GM12875 (cell line): Measurements from ENCODE around the gene EEF1A2.

ENCODE experiments used
- H3K4me3 ChIP-seq: one replicate; pipeline ENCODE4 v1.5.1; 2011; ENCODE audit warnings: low read depth, low read length, control low read depth
- TF ChIP-seq, protein P1 (sequence below): IDR thresholded peaks from 2 replicates; pipeline ENCODE4 v1.5.1; 2011; ENCODE audit warnings: low read depth, mild to moderate bottlenecking, control low read depth, inconsistent platforms, low read length, moderate library complexity, borderline replicate concordance; ENCODE audit not compliant: insufficient read depth

Gene EEF1A2

DNA sequence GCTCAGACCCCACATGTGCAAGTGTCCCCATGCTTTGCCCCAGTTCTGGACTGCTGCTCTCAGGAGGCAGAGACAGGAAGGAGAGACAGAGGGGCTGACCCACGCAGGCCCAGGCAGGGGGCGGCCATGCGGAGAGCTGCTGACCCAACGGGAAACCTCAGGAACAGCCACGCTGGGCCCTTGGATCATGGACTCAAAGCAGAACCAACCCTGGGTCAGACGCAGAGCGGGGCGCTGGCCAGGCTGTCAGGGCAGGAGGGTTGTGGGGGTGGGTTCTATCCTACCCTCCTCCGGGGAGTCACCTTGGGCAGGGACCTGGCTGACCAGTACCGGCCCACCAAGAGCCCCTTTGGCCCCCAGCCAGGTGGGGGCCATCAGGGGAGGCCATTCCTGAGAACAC is 28.5 kb downstream of the EEF1A2 start:
- TF ChIP-seq, protein P1, sequence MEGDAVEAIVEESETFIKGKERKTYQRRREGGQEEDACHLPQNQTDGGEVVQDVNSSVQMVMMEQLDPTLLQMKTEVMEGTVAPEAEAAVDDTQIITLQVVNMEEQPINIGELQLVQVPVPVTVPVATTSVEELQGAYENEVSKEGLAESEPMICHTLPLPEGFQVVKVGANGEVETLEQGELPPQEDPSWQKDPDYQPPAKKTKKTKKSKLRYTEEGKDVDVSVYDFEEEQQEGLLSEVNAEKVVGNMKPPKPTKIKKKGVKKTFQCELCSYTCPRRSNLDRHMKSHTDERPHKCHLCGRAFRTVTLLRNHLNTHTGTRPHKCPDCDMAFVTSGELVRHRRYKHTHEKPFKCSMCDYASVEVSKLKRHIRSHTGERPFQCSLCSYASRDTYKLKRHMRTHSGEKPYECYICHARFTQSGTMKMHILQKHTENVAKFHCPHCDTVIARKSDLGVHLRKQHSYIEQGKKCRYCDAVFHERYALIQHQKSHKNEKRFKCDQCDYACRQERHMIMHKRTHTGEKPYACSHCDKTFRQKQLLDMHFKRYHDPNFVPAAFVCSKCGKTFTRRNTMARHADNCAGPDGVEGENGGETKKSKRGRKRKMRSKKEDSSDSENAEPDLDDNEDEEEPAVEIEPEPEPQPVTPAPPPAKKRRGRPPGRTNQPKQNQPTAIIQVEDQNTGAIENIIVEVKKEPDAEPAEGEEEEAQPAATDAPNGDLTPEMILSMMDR = no peak
- H3K4me3 ChIP-seq = no peak overlapping the region

DNA sequence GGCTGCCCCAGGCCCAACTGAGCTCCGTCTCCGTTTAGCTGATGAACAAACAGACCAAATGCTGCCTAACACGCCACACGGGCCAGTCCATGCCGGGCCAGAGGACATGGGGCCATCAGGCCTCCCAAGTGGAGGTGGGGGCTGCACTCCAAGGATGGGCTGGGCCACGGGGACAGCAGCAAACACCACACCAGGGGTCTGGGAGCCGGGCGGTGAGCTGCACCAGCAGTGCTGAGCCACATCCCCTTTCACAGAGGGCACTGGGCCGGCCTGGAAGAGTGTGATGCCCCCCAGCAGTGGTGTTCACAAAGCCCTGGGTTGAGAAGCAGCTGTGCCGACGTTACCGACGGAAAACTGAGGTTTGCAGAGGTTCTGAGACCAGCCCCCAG is 29.2 kb downstream of the EEF1A2 start:
- H3K4me3 ChIP-seq = no peak overlapping the region
- TF ChIP-seq, protein P1 = no peak

DNA sequence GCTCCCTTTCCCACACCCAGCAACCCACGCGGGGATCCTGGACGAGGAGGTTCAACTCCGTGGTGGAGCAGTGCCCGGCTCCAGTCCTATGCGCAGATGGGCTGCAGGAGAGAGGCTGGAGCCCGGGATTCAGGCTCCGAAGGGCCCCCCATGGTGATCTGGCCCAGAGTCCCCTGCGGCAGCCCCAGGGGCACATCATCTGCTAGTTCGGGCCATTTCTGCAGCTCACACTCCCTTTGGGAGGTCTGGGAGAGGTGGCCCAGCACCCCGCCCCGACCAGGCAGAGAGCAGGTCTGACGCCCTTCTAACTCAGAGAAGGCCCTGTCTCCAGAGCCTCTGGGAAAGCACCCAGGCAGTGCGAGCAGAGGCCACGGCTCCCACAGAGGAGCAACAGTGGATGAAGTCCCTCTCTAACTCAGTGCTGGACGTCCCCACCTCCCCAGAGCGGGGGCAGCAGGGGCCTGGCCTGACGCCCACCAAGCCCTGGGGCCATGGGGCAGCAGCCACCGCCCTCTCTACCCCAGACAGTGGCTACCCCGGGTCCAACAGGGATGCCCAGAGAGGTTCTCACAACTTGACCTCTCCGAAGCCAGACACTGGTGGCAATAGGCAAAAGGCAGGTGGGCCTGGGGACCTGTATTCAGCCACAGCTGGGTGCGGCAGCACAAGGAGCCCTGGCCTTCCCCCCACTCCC is 29.7 kb downstream of the EEF1A2 start:
- TF ChIP-seq, protein P1 = no peak

DNA sequence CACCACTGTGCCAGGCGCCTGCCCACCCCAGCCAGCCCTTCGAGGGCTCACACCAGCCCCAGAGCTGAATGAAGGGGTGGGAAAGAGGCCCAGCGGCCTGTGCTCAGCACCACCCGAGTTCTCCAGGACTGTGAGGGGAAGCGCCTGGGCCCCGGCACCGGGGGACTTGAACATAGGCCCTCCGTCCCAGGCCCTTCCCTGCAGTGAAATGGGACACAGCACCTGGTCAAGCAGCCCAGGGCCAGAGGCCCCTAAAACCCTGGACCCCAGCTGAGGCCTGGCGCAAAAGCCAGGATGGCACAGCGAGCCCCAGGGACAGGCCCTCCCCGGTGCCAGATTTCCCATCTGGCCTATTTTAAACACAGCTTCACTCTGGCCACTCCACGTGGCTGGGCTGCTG is 30.5 kb downstream of the EEF1A2 start:
- TF ChIP-seq, protein P1 = no peak
- H3K4me3 ChIP-seq = no peak overlapping the region

More for the DNA sequence above, 29.7 kb downstream of the EEF1A2 start:
- no peak overlapping the region for H3K4me3 ChIP-seq

DNA sequence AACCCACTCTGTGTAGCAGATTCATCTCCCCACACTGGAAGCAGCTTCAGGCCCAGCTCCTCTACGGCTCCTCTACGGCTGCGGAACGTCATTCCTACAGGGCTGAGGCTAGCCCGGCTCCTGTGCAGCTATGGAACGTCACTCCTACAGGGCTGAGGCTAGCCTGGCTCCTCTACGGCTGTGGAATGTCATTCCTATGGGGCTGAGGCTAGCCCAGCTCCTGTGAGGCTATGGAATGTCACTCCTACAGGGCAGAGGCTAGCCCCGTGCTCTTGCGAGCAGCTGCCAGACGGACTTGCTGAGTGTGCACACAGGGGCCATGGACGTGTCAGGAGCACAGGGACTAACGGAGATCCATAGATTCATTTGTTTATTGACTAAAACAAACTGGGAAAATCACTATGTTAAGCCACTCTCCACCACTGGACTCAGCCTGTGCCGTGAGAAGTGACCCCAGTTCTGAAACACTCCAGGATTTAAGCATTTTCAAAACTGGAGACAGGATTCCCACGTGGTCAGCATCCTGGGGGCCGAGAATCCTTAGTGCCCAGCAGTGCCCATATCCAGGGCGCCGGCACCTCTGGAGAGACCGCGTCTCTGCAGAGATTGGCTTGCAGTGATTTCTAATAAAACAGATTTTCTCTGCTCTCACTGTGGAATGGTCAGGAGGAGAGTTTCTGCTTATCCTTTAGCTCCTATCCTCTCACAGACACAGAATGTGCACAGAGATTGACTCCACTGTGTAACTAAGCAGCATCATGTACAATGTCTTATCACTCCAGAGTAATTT is 31.4 kb downstream of the EEF1A2 start:
- no peak overlapping the region for H3K4me3 ChIP-seq
- TF ChIP-seq, protein P1 = no peak

DNA sequence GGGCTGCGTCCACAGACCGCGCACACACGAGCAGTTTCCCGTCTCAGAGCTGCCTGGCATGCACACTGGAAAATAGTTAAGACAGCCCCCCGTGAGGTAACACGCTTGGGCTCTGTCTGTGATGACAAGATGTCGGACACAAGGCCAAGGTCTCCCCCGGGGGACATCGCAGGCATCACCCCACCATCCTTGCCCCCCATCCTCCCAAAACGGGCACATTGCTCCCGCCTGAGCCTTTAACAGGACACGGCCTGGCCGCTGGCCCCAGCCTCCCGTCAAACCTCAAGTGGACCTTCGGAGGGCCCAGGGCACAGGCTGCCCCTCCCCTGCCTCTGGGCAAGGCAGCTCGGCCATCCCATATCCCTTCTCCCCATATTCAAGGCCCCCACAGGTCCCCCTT is 32.0 kb downstream of the EEF1A2 start:
- no peak overlapping the region for H3K4me3 ChIP-seq
- TF ChIP-seq, protein P1 = no peak
